Transverse colon (tissue), 4 donors: ENCODE data around the gene UBALD2. TPM values are rescaled to one million over a fixed set of nuclear protein-coding genes. Genes with fewer than 3 reads are reported as not detected.

Experiments
- DNase-seq: peaks from one replicate; pipeline ENCODE4 v3.0.0-alpha.2; 2019
- H3K27ac ChIP-seq, 4 donors: fragments of 200-600 bp; sonication (generic); 2 replicates each; pipeline ENCODE4 v1.5.1; 2016 to 2018; ENCODE audit warnings: inconsistent platforms in 4 of 4
- H3K27me3 ChIP-seq: fragments of 200-600 bp; sonication (generic); 2 replicates; pipeline ENCODE4 v1.5.1; 2017; ENCODE audit warnings: inconsistent platforms
- H3K36me3 ChIP-seq, 4 donors: fragments of 200-600 bp; sonication (generic); 2 replicates each; pipeline ENCODE4 v1.5.1; 2017 to 2019; ENCODE audit warnings: inconsistent platforms in 4 of 4
- H3K4me1 ChIP-seq, 4 donors: fragments of 200-600 bp; sonication (generic); 2 replicates each; pipeline ENCODE4 v1.5.1; 2017 to 2020; ENCODE audit warnings: inconsistent platforms in 4 of 4
- H3K4me3 ChIP-seq, 4 donors: fragments of 200-600 bp; sonication (generic); 1 replicate in 1 of 4; 2 replicates in 3 of 4; pipeline versions ENCODE4 v1.5.1 to v1.6.1; 2017 to 2019; ENCODE audit warnings: inconsistent platforms in 4 of 4
- H3K9me3 ChIP-seq, 2 donors: fragments of 200-600 bp; sonication (generic); 2 replicates each; pipeline ENCODE4 v1.5.1; 2017 to 2019; ENCODE audit warnings: inconsistent platforms in 2 of 2
- CTCF ChIP-seq, 5 experiments: fragments of 200-600 bp in 3 of 5; fragments of 450-650 bp in 2 of 5; sonication (generic) in 3 of 5; IDR thresholded peaks; 1 replicate in 2 of 5; 2 replicates in 3 of 5; pipeline ENCODE4 v1.5.1; 2016 to 2017; ENCODE audit warnings: antibody characterized with exemption in 5 of 5, inconsistent platforms in 3 of 5, mild to moderate bottlenecking in 2 of 5, moderate library complexity in 1 of 5
- EP300 ChIP-seq: sonication (generic); formaldehyde crosslinking; IDR thresholded peaks from one replicate; pipeline ENCODE4 v1.6.1; 2017; ENCODE audit warnings: antibody characterized with exemption, low read depth
- POLR2A ChIP-seq: fragments of 450-650 bp; IDR thresholded peaks from one replicate; pipeline ENCODE4 v1.6.1; 2016; ENCODE audit warnings: antibody characterized with exemption, mild to moderate bottlenecking, moderate library complexity
- POLR2AphosphoS5 ChIP-seq, 3 donors: sonication (generic); formaldehyde crosslinking; IDR thresholded peaks; one replicate each; pipeline ENCODE4 v1.6.1; 2016; ENCODE audit warnings: antibody characterized with exemption in 3 of 3
- WGBS, 2 donors: methylation state at CpG; one replicate each; pipeline ENCODE4 v1.1.5; 2018; ENCODE audit warnings: low coverage in 1 of 2; 5-methylcytosine and 5-hydroxymethylcytosine counted together
- in situ Hi-C, 4 donors: fragments of 200-750 bp; cut with MboI; loops; one replicate each; pipeline versions ENCODE4 v1.15.0 to v1.15.1; 2017; ENCODE audit warnings: low sequenced_read_pairs in 3 of 4, low pct_ligation_motif_present in 1 of 4, low pct_unique_long_range_greater_than_20kb in 1 of 4
- intact Hi-C: fragments of 100-400 bp; cut with DNase I; formaldehyde crosslinking; loops from one replicate; pipeline ENCODE4 v1.15.1; 2023; ENCODE audit warnings: low total_unique reads
- total RNA-seq, 4 donors: library from RNA; depleted of rRNA; stranded (reverse); fragments of >200 nt; gene quantifications; one replicate each; pipeline ENCODE4 v1.1.0, GENCODE V29; 2016

The UBALD2 gene
- total RNA-seq, 4 donors from 2014 or later = 25.5 to 51.2 (median 34.5) TPM

GRCh38 chr17:76271669-76272540 lies 6.8 kb downstream of the UBALD2 start:
- Histone ChIP-seq H3K4me1 (peaks cover 39 to 63% (median 60%) of the 10 kb centered on the region in 4 donors), H3K9me3 (no peaks in the 10 kb centered on the region), H3K27ac (peak overlapping the region; percentile 73 to 98 (median 78)), H3K27me3 (no peaks in the 10 kb centered on the region), H3K36me3 (peaks cover 0 to 14% (median 0%) of the 10 kb centered on the region in 4 donors), H3K4me3 (peak overlapping the region in 3 of 4 donors; percentile 26 to 33 (median 31))
- TF ChIP-seq POLR2A (peak; percentile 59), CTCF (IDR thresholded peaks at IDR 0.05) (peak in 1 of 5 experiments; percentile 16), EP300 (no peak), POLR2AphosphoS5 (IDR thresholded peaks at IDR 0.05) (peak in 2 of 3 donors; percentile 64 to 70)
- intact Hi-C loops (loop anchor here (5.0 kb wide), 1 partner anchor 90 kb away; no protein-coding TSS in a partner anchor), in situ Hi-C loops (no loop called here)
- 6% methylated on average over 23 of the region's 38 CpGs; no CpG with 5 or more reads in 1 of the 2 donors for WGBS, 2 donors
- DNase-seq = peak; percentile 71

- no peak for DNase-seq
- Histone ChIP-seq H3K36me3 (peaks cover 0 to 14% (median 0%) of the 10 kb centered on the region in 4 donors), H3K4me3 (peak overlapping the region in 3 of 4 donors; percentile 26 to 33 (median 31)), H3K27ac (peak overlapping the region; percentile 73 to 98 (median 78)), H3K27me3 (no peaks in the 10 kb centered on the region), H3K9me3 (no peaks in the 10 kb centered on the region), H3K4me1 (peaks cover 35 to 54% (median 51%) of the 10 kb centered on the region in 4 donors)
- in situ Hi-C loops = no loop called here
- WGBS, 2 donors = 53% methylated on average over 19 of the region's 19 CpGs; no CpG with 5 or more reads in 1 of the 2 donors
- TF ChIP-seq POLR2A (peak; percentile 16), EP300 (no peak), POLR2AphosphoS5 (IDR thresholded peaks at IDR 0.05) (peak in 1 of 3 donors; percentile 1), CTCF (IDR thresholded peaks at IDR 0.05) (no peak)
- intact Hi-C loops = loop anchor here (5.0 kb wide), 1 partner anchor 90 kb away; no protein-coding TSS in a partner anchor
Observed at GRCh38 chr17:76272541-76273444, 7.6 kb downstream of the UBALD2 start.

GRCh38 chr17:76273445-76274111 lies 8.4 kb downstream of the UBALD2 start:
- no peak for DNase-seq
- no peak for TF ChIP-seq POLR2AphosphoS5 (IDR thresholded peaks at IDR 0.05)
- H3K36me3 ChIP-seq = peaks cover 0 to 14% (median 0%) of the 10 kb centered on the region in 4 donors
- no peak overlapping the region for H3K4me3 ChIP-seq
- peak overlapping the region in 1 of 4 donors; percentile 98 for H3K27ac ChIP-seq
- peaks cover 28 to 46% (median 43%) of the 10 kb centered on the region in 4 donors for H3K4me1 ChIP-seq
- in situ Hi-C loops = no loop called here
- no peaks in the 10 kb centered on the region for H3K9me3 ChIP-seq
- intact Hi-C loops = loop anchor here (5.0 kb wide), 1 partner anchor 91 kb away; no protein-coding TSS in a partner anchor
- WGBS, 2 donors = 75% methylated on average over 22 of the region's 26 CpGs; no CpG with 5 or more reads in 1 of the 2 donors
- H3K27me3 ChIP-seq = no peaks in the 10 kb centered on the region
